Mesothelial cell of epicardium (in vitro differentiated cells): ENCODE measurements around the gene OTOS. TPM values are rescaled to one million over a fixed set of nuclear protein-coding genes. Genes with fewer than 3 reads are reported as not detected.
A peak's percentile ranks its signal among the peaks of the same experiment; 100 is the strongest.

ENCODE experiments used
- DNase-seq, 2 experiments: peaks; one replicate each; pipeline ENCODE4 v3.0.0; 2021; ENCODE audit warnings: low spot score in 2 of 2; ENCODE audit not compliant: unreplicated experiment in 2 of 2
- H3K27ac Mint-ChIP-seq: 2 replicates; pipeline ENCODE4 v1.8.0; 2021; ENCODE audit warnings: mixed read lengths
- H3K27me3 Mint-ChIP-seq: 2 replicates; pipeline ENCODE4 v1.8.0; 2021; ENCODE audit warnings: low read depth, mixed read lengths
- H3K36me3 Mint-ChIP-seq: 2 replicates; pipeline ENCODE4 v1.8.0; 2021; ENCODE audit warnings: mixed read lengths
- H3K4me1 Mint-ChIP-seq: 2 replicates; pipeline ENCODE4 v1.8.0; 2021; ENCODE audit warnings: mixed read lengths
- H3K4me3 Mint-ChIP-seq: 2 replicates; pipeline ENCODE4 v1.8.0; 2021; ENCODE audit warnings: mild to moderate bottlenecking, moderate library complexity, mixed read lengths
- H3K9me3 Mint-ChIP-seq: 2 replicates; pipeline ENCODE4 v1.8.0; 2021; ENCODE audit warnings: mixed read lengths
- total RNA-seq: library from RNA; stranded (reverse); gene quantifications from 3 replicates; pipeline ENCODE4 v1.2.1, GENCODE V29; 2021
- TF ChIP-seq, protein P1 (sequence below): fragments of 200-600 bp; sonication (generic); IDR thresholded peaks from one replicate; pipeline ENCODE4 v1.5.0; 2021; ENCODE audit warnings: antibody characterized with exemption; ENCODE audit not compliant: unreplicated experiment

OTOS gene
- total RNA-seq, 1 donor from 2014 or later = not detected

DNA sequence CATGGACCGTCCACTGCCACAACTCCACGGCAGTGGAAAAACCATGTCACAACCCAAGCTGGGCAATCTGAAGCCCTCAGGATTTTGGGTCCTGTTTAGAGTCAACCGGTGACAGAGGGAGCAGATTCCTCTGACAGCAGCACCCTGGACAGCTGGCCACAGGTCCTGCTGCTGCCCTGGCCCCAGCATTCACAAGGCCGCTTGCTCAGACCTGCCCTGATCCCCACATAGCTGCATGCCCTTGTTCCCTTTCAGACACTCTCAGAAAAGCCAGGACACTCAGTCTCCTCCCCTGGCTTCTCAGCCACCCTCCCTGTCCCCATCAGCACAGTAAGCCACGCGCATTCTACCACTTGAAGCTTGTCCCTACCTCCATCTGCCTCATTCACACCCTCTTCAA is 6.0 kb downstream of the OTOS start:
- DNase-seq = no peak
- Mint-ChIP-seq H3K4me3 (peak overlapping the region; percentile 96), H3K36me3 (peaks cover 27% of the 10 kb centered on the region), H3K27me3 (peaks cover 17% of the 10 kb centered on the region), H3K4me1 (peaks cover 20% of the 10 kb centered on the region), H3K27ac (peak overlapping the region; percentile 34), H3K9me3 (no peaks in the 10 kb centered on the region)
- TF ChIP-seq, protein P1, sequence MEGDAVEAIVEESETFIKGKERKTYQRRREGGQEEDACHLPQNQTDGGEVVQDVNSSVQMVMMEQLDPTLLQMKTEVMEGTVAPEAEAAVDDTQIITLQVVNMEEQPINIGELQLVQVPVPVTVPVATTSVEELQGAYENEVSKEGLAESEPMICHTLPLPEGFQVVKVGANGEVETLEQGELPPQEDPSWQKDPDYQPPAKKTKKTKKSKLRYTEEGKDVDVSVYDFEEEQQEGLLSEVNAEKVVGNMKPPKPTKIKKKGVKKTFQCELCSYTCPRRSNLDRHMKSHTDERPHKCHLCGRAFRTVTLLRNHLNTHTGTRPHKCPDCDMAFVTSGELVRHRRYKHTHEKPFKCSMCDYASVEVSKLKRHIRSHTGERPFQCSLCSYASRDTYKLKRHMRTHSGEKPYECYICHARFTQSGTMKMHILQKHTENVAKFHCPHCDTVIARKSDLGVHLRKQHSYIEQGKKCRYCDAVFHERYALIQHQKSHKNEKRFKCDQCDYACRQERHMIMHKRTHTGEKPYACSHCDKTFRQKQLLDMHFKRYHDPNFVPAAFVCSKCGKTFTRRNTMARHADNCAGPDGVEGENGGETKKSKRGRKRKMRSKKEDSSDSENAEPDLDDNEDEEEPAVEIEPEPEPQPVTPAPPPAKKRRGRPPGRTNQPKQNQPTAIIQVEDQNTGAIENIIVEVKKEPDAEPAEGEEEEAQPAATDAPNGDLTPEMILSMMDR = no peak

DNA sequence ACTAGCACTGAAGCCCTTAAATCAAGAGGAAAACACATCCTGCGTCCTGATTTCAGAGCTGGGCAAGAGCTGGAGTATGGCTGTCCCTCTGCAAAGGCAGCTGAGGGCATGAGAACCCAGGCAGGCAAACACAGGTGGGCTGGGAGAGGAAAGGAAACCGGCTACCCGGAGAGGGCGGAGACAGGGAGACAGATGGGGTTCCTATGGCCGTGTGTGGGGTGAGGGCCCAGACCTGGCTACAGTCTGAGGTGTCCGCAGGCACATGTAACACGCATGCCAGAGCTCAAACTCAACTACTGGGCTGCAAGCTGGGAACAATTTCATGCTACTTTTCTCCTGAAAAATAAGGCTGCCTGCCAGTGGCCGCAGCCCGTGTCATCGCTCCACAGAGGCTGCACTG is 7.1 kb downstream of the OTOS start:
- peaks cover 30% of the 10 kb centered on the region for H3K36me3 Mint-ChIP-seq
- TF ChIP-seq, protein P1 = no peak
- H3K27ac Mint-ChIP-seq = no peak overlapping the region
- peak overlapping the region; percentile 39 for H3K4me3 Mint-ChIP-seq
- no peaks in the 10 kb centered on the region for H3K9me3 Mint-ChIP-seq
- peaks cover 20% of the 10 kb centered on the region for H3K4me1 Mint-ChIP-seq
- DNase-seq = no peak
- H3K27me3 Mint-ChIP-seq = peaks cover 13% of the 10 kb centered on the region

DNA sequence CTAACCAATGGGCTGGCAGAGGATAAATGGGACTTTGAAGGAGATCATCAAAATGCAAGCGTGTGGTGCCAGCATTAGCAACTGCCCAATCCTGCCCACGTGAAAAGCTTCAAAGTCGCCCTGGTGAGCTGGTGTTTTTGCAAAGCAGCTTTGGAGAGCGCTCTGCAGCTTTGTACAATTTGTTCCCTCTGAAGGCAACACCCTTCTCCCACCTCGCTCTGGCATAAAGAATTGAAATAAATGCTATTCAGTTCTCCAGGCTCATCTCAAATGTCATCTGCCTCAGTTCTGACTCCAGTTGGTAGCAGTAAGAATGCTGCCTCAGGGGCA is 7.8 kb downstream of the OTOS start:
- TF ChIP-seq, protein P1 = no peak
- no peak overlapping the region for H3K27ac Mint-ChIP-seq
- H3K4me3 Mint-ChIP-seq = no peak overlapping the region
- H3K9me3 Mint-ChIP-seq = no peaks in the 10 kb centered on the region
- H3K36me3 Mint-ChIP-seq = peaks cover 38% of the 10 kb centered on the region
- peaks cover 7% of the 10 kb centered on the region for H3K27me3 Mint-ChIP-seq
- DNase-seq = no peak
- H3K4me1 Mint-ChIP-seq = peaks cover 20% of the 10 kb centered on the region

DNA sequence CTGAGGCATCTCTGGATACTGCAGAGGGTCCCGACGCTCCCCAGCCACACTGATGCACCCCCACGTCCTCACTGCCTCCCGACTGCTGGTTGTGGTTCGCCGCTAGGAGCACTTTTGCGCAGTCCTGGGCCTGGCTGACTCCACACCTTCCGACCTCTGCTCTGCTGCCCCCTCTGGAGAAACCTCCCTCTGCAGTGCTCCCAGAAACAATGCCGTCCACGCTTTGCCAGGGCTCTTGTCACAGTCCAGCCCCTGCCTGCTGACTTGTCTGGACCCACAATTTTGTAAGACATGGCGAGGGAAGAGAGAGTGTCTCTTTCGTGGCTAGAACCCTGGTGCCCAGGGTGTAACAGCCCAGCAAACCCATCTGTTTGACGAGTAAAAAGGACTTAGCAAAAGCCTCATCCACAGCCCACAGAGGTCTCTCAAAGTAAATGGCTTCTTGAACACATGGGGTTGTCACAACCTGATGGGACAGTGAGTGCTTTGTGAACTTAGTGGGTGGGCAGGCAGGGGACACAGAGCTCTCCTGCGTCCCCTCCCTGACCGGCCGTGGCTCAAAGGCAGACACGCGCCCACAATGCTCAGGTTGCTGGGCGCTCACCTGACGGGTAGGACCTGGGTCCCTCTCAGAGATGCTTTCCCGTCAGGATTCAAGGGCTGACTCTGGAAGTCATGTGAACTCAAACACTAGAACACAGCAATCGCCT is 8.4 kb downstream of the OTOS start:
- Mint-ChIP-seq H3K27me3 (peaks cover 5% of the 10 kb centered on the region), H3K4me3 (no peak overlapping the region), H3K36me3 (peaks cover 41% of the 10 kb centered on the region), H3K27ac (no peak overlapping the region), H3K4me1 (peaks cover 20% of the 10 kb centered on the region), H3K9me3 (no peaks in the 10 kb centered on the region)
- no peak for DNase-seq
- TF ChIP-seq, protein P1 = no peak

DNA sequence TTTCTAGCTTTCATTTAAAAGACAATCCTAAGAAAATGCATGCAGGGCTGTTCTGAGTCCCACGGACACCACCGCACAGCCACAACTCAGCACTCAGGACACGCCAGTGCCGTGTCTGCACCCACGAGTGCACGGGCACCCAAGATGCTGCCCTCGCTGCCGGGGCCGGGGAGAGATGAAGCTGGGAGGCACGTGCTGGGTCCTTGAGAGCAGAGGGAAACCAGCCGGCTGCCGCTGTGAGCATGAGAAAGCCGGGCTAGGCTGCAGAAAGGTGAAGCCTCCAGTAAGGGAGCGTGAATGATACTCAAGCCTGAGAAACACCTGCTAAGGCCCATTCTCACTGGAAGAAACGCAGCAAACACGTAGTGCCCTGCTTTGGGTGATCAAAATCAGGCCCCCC is 9.2 kb downstream of the OTOS start:
- H3K4me3 Mint-ChIP-seq = no peak overlapping the region
- DNase-seq = no peak
- no peak overlapping the region for H3K27ac Mint-ChIP-seq
- TF ChIP-seq, protein P1 = no peak
- peaks cover under 1% of the 10 kb centered on the region for H3K27me3 Mint-ChIP-seq
- H3K36me3 Mint-ChIP-seq = peaks cover 47% of the 10 kb centered on the region
- H3K9me3 Mint-ChIP-seq = no peaks in the 10 kb centered on the region
- H3K4me1 Mint-ChIP-seq = peaks cover 17% of the 10 kb centered on the region
